ENCODE results near the gene TRIM14. TPM values are rescaled to one million over a fixed set of nuclear protein-coding genes. Genes with fewer than 3 reads are reported as not detected.
"Not testable (repeated sequence)": the region's sequence is repeated elsewhere in the genome, so short reads cannot be mapped to it uniquely, and the experiment has no call there.

The TRIM14 gene
- total RNA-seq, 1 donor from 2014 or later = 2.4 TPM

DNA sequence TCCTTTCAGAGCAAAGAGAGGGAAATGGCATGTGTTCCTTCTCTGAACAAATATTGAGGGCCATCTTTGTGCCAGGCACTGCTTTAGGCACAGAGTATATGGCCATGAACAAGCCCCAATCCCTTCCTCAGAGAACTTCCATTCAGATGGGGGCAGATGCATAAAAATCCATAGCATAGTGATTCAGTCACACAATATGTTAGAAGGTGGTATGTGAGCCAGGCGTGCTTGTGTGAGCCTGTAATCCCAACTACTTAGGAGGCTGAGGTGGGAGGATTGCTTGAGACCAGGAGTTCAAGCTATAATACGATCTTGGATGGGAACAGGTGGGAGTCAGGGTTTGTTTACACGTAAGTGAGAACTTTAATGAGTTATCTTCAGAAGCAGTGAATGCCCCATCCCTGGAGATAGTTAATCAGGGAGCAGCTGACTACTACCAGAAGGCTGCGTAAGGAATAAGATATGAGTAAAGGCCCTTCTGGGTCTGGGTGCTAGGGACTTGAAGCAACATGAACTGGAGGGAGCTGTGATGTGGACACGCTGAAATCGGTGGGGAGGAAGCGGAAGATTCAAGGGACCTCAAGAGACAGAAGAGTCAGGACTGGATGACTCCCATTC lies 35.3 kb downstream of the TRIM14 start:
- DNase-seq (ENCODE audit: low read depth in 2 of 2) = no peak

DNA sequence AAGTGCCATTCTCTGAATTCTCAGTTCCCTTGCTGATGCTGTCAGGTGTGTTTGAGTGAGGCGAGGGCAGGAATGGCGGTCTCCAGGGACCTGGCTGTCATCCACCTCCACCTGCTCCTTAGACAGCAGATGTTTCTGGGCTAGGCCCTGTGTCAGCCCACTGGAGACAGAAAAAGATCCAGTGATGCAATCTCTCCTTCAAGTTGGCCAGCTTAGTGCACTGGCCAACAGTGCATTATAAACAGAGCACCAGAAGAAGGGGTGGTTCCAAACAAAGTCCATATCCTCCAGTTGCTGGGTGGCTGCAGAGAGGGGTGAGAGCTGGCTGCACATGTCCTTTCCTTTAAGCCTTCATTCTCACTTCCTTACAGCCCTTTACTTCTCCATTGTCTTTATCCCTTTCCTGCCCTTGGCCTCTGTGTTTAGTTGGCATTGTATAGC lies 35.9 kb downstream of the TRIM14 start:
- no peak for DNase-seq (ENCODE audit: low read depth in 2 of 2)

DNA sequence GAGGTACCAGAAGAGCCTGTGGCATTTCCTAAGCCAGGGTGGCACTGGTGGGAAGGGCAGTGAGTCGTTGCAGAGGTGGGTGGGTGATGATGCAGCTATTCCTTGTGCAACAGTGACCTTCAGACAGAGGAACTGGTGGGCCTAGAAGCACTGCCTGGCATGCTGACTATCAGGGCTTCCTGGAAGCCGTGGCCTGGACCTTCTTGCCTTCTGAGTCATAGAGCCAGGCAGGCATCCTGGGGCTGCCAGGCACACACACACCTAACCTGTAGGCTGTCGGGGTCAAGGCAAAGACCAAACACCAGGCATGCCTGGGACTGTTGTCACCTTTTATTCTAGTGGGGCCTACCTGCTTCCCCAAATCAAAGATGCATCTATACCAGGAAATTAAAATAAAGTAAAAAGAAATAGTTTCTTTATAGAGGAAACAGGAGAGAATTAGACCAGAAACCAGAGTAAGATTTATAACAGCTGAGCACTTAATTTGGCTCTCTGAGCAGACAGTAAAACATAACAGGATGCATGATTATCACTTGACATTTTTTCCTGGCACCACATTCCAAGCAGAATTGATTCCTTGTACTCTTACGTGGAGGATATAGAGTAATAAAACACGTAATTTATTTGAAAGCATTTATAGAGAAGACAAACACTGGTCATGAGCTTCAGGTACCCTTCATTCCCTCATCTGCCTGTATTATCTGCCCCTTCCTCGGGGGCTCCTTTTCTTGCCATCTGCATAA lies 37.4 kb downstream of the TRIM14 start:
- peak in 1 of 2 donors; percentile 59 for DNase-seq (ENCODE audit: low read depth in 2 of 2)

DNA sequence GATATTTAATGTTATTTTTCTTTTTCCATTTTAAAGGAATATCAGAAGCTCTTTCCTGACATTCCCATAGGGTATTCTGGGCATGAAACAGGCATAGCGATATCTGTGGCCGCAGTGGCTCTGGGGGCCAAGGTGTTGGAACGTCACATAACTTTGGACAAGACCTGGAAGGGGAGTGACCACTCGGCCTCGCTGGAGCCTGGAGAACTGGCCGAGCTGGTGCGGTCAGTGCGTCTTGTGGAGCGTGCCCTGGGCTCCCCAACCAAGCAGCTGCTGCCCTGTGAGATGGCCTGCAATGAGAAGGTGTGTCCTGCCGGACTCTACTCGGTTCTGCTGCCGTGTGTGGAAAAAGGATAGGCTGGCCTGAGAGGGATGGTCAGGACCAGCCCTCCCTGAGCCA lies 38.2 kb downstream of the TRIM14 start:
- no peak for DNase-seq (ENCODE audit: low read depth in 2 of 2)

DNA sequence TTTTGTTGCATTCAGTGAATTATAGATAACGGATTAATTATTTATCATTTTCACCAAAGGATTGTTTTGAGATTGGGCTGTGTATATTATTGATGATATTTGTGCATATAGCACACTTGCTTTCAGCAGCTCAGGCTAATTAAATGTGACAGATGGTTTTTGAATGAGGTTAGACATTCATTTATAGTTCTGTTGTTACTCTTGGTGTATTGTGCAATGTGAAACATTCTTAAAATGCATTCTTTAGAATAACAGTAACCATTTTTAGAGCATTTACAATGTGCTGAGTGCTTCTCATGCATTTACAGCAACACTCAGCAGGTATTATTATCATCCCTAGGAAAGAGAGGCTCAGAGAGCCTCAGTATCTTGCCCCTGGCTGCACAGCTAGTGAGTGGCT lies 38.7 kb downstream of the TRIM14 start:
- DNase-seq (ENCODE audit: low read depth in 2 of 2) = no peak

DNA sequence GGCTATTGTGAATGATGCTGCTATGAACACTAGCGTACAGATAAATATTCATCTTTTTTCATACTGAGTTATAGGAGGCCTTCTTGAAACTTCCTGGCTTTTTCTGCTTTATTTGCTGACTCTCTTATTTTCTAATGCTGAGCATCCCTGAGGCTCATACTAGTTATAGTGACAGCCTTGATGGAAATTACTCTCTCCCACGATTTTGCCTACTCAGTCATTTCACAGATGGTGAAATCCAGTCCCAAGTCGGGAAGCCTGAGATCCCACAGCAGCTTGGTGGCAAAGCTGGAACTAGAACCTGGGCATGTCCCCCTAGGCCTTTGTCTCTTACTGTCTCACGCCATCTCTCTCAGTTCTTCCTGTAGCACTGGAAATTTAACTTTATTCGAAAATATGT lies 40.1 kb downstream of the TRIM14 start:
- no peak for DNase-seq (ENCODE audit: low read depth in 2 of 2)

DNA sequence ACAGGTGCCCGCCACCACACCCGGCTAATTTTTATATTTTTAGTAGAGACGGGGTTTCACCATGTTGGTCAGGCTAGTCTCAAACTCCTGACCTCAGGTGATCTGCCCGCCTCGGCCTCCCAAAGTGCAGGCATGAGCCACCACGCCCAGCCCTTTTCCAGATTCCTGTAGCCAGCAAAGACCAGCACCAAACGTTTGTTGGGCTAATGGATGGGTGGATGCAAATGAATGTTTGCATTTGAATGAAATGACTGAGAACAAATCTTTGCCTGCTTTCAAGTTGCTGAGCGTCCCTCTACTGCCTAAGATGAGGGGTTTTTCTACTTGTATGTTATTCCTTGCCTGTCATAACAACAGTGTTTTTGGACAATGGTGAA lies 42.5 kb downstream of the TRIM14 start:
- DNase-seq (ENCODE audit: low read depth in 2 of 2) = not testable (repeated sequence)

DNA sequence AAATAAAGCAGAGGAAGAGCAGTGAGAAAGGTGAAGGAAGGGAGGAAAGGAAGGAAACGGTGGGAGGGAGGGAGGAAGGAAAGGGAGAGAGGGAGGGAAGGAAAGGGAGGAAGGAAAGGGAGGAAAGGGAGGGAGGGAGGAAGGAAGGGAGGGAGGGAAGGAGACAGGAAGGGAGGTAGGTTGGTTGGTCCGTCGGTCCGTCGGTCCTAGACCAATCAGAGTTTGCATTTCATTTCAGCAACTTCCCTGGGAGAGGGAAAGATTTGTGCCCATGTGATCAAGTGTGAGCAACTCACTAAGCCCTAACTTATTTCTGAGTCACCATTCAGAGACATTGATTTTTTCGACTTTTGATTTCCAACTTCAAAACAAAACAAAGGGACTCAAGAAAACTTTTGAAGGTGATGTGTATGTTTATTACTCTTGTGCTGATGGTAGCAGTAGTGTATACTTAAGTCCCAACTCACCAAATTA lies 43.7 kb downstream of the TRIM14 start:
- DNase-seq (ENCODE audit: low read depth in 2 of 2) = peak in 1 of 2 donors; percentile 54

DNA sequence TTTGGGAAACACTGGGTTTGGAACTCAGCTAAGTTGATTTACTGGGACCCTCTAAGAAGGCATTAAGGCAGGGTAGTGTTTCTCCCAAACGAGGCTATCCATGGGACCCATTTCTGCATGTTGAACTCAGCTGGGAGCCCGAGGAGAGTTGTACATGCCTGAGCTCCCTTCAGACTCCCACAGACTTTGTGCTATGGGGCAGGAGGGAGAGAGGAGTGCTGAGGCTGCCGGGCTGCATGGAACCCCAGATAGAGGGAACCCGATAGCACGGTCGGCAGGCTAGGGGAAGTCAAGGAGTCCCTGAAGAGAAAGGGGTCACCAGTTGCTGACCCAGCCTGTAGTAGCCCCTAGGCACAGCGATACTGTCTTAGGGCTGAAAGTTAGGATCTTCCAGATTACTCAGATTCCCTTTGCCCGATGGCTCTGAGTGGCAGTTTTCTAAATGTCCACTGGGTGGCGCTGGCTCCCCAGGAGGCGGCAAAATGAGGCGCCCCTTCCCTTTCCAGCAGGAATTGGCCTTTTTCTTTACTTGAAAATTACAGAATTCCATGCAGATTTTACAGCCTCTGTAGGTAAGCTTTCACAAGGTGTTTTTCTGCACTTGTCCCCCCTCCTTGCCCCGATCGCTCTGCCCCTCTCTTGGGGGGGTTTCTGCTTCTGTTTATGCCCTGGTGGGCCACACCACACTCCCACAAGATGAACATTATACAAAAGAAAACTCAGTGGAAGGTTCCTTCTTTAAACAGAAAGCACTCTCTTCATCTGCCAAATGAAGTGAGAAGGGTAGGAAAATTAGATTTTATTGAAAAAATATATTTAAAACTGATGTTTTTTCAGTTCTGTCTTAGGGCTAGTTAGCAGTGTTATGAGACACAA lies 44.7 kb downstream of the TRIM14 start:
- peak in 1 of 2 donors; percentile 46 for DNase-seq (ENCODE audit: low read depth in 2 of 2)

DNA sequence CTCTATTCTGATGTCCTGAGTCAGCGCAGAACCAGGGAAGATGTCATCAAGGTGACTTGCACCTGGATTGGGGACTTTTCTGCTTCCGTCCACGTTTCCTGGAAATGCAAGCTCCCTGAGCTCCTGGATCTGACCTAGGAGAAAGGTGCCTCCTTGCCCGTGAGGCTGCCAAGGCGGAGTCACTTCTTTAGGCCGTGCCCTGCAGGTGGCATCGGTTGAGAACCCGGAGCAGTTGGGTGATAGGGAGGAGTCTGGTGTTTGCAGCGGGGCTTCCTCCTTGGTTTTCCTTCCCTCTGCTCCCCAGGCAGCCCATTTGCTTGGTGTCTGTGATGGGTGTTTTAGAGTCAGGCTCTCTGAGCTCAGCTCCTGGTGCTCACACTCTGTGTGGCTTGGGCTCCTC lies 47.3 kb downstream of the TRIM14 start:
- no peak for DNase-seq (ENCODE audit: low read depth in 2 of 2)

DNA sequence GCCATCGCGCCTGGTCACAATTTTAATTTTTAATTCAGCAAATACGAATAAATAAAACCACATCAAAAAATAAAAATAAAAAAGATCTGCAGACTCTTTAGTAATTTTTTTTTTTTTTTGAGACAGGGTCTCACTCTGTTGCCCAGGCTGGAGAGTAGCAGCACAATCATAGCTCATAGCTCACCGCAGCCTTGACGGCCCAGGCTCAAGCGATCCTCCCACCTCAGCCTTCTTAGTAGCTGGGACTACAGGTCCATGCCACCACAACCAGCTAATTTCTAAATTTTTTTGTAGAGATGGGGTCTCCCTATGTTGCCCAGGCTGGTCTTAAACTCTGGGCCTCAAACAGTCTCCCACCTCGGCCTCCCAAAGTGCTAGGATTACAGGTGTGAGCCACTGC lies 48.3 kb downstream of the TRIM14 start:
- DNase-seq (ENCODE audit: low read depth in 2 of 2) = no peak

DNA sequence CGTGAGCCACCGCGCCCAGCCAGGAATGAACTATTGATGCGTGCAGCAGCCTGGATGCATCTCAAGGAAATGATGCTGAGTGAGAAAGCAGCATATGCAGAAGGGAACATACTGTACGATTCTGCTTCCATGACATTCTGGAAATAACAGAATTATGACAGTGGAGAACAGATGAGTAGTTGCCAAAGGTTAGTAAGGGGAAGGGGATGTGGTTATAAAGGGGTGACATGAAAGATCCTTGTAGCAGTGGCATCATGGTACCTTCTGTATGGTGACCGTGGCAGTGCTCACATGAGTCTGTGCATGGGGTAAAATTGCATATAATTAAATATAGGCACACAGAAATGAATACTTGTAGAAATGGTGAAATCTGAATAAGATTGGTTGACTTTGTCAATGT lies 49.5 kb downstream of the TRIM14 start:
- no peak for DNase-seq (ENCODE audit: low read depth in 2 of 2)

DNA sequence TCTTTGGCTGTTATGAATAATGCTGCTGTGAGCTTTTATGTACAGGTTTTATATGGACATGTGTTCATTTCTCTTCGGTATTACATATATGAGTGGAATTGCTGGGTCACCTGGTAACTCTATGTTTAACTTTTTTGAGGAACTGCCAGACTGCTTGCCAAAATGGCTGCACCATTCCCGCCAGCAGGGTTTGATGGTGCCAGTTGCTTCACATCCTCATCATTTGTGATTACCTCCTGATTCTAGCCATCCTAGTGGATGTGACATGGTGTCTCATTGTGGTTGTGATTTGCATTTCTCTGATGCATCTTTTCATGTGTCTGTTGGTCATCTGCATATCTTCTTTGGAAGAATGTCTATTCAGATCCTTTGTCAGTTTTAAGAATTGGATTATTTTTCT lies 51.8 kb downstream of the TRIM14 start:
- DNase-seq (ENCODE audit: low read depth in 2 of 2) = no peak

DNA sequence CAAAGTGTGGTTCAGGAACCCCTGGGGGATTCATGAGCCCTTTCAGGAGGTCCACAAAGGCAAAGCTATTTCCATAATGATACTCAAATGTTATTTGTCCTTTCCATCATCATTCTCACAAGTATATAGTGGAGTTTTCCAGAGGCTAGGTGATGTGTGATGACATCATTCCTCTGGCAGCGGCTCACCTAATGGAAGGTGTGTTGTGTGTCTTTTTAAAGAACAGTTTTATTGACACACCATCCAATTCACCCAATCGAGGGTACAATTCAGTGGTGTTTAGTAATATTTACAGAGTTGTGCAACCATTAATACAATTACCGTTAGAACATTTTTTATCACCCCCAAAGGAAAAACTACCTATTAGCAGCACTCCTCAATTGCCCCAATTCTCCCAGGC lies 52.8 kb downstream of the TRIM14 start:
- no peak for DNase-seq (ENCODE audit: low read depth in 2 of 2)

DNA sequence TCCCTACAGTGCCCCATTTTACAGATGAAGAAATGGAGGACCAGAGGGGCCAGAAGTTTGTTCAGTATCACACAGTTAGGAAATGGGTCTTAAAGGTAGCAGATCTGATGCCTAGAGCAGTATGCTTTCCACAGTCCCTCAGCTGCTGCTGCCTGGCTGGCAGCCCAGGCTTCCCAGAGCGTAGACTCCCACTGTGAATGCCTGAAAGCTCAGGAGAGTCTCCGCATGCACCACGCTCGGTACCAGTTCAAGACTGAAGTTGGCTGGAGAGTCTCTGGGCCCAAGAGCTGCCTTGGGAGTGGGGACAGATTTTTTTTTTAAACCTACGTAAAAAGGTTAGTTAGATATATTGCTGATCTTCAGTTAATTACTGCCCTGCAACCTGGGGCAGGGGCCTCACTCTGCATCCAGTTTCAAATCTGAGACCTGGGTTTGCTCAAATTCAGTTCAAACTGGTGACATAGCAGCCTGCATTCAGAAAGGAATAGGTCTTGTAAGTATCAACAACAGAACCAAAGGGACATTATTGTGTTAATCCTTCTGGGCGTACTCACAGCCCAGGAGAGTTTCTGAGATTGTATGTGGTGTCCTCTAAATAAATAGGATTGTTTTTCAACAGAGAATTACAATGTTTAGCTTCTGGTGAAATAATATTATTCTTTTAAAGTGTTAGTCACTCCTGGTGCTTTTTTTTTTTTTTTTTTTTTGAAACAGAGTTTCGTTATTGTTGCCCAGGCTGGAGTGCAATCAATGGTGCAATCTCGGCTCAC lies 54.2 kb downstream of the TRIM14 start:
- DNase-seq (ENCODE audit: low read depth in 2 of 2) = no peak

DNA sequence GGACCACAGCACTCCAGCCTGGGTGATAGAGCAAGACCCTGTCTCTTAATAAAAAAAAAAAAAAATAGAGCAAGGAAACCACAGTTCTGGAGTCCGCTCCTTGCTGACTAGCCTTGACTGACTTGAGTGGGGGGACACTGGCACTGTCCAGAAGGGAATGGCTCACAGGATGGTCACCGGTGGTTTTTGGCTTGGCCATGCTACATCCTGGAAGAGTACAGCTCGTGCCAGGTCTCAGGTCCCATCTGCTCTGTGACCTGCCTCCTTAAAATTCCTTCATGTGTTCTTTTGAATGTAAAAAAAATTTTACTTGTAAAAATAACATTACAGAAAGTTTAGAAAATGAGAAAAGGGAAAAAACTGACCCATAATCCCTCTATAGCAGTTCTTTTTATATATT lies 56.9 kb downstream of the TRIM14 start:
- DNase-seq (ENCODE audit: low read depth in 2 of 2) = no peak

DNA sequence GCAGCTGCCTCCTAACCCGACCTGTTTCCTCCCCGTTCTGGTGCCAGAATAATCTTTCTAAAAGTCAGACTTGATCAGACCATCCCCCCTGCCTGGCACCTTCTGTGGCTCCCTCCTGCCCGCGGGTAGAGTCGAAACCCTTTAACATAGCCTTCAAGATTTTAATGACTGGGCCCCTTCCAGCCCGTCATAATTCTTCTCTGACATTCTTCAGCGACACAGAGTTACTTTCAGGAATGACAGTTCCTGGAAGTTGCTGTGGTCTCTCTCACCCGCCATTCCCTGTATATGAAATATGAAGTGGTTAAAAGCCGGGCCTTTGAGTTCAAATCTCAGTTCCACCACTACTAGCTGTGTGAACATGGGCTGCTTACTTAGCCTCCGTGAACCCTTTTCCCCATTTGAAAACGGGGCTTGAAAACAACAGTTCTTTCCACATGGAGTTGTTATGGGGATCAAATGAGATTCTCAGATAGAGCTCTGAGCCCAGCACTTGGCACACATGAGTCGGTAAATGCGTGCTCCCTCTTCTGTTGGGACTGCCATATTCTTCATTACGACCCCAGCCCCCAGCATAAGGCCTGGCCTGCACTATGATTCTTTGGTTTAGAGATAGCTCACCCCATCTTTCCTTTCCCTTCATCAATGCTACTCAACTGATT lies 61.8 kb downstream of the TRIM14 start:
- peak in 1 of 2 donors; percentile 44 for DNase-seq (ENCODE audit: low read depth in 2 of 2)

DNA sequence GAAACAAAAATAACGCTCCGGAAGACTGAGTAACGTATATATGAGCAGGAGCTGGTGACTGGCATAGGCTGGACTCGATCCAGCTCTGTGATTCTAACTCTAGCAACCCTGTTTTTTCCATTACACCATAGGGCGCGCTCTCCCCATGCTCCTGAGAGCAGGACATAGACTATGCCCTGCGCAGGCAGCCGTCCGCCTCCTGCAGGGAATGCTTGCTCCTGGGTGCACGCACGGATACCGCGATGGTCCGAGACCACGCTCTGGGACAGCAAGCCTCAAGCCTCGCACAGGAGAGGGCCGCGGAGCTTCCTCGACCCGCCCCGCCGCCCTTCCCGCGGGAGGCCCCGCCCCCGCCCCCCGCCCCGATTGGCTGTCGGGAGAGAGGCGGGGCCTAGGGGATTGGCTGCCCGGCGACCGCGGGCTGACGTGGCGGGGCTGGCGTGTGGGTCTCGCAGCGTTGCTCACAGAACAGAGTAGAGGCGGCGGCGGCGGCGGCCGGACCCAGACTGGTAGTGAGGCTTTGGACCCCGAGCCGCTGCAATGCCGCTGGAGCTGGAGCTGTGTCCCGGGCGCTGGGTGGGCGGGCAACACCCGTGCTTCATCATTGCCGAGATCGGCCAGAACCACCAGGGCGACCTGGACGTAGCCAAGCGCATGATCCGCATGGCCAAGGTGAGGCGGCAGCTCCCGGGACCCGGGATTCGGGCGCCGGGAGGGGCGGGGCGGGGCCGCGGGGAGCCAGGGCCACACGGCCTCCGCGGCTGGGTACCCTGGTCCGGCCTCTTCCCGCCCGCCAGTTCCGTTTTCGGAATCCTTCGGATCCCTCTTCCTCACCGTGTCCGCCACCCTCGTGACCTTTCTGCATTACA lies 62.5 kb downstream of the TRIM14 start, which contains the start of gene NANS:
NANS (plus strand) TSS at position 464 of the 869 bp plus-strand sequence; CDS start at position 541, 77 bp downstream.
- DNase-seq (ENCODE audit: low read depth in 2 of 2) = peak; percentile 91 to 98

DNA sequence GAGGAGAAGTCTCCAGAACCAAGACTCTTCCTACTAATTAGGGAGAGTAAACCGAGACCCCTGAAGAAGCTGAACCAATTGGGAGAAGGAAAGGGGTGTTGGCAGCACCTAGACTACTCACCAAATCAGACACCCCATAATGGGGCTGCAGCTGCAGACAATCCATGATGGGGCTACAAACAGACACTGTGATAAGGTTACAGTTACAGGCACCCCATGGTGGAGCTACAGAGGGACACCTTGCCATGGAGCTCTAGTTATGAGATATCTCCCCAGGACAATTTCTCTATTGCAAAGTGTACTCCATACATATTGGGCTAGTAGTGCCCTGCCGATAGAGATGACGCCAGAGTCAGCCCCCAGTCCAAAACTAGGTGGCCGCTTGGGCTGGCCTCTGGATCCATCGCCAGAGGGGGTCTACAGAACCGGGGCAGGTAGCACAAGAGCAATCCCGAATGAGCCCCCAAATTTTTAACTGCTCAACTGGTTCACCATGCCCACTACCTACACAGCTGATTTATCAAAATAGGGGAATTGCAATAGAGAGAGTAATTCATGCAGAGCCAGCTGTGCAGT lies 64.6 kb downstream of the TRIM14 start:
- no peak for DNase-seq (ENCODE audit: low read depth in 2 of 2)
